OCI-LY7 (cell line): Measurements from ENCODE around the gene TLCD5. TPM values are rescaled to one million over a fixed set of nuclear protein-coding genes. Genes with fewer than 3 reads are reported as not detected.

ENCODE experiments used
- BruUV-seq: library from RNA; stranded (reverse); fragments of 400-500 nt; replicated peaks from 2 replicates; lab custom pipeline; 2021; lab: Mats Ljungman, UMichigan
- CTCF ChIA-PET: fragments of 300-600 bp; sonication (Branson Sonifier 250); formaldehyde crosslinking; loops from one replicate; lab custom pipeline; 2022; ENCODE audit warnings: antibody characterized with exemption; ENCODE audit not compliant: unreplicated experiment; lab: Charles Lee
- POLR2A ChIA-PET: fragments of 300-600 bp; sonication (Branson Sonifier 250); formaldehyde crosslinking; loops from one replicate; lab custom pipeline; 2022; ENCODE audit warnings: antibody characterized with exemption; lab: Charles Lee
- DNase-seq: peaks from one replicate; pipeline ENCODE4 v3.0.0-alpha.2; 2015; ENCODE audit warnings: low spot score
- H2AFZ ChIP-seq: fragments of 200-600 bp; sonication (generic), shearing (Covaris generic); 2 replicates; pipeline ENCODE4 v1.6.1; 2014; ENCODE audit warnings: mild to moderate bottlenecking, antibody characterized with exemption, low read length, moderate library complexity
- H3K27ac ChIP-seq: fragments of 200-600 bp; sonication (generic); 2 replicates; pipeline ENCODE4 v1.5.1; 2014; ENCODE audit warnings: mixed run types, low read depth, mild to moderate bottlenecking, moderate library complexity, low read length, inconsistent platforms; ENCODE audit not compliant: poor library complexity, severe bottlenecking
- H3K36me3 ChIP-seq: fragments of 200-600 bp; sonication (generic); 2 replicates; pipeline ENCODE4 v1.6.1; 2014; ENCODE audit warnings: mild to moderate bottlenecking, antibody characterized with exemption, low read length, moderate library complexity, mixed read lengths; ENCODE audit not compliant: insufficient read depth
- H3K4me1 ChIP-seq: fragments of 200-600 bp; sonication (generic); 2 replicates; pipeline ENCODE4 v1.5.1; 2014; ENCODE audit warnings: mild to moderate bottlenecking, low read length; ENCODE audit not compliant: insufficient read depth, poor library complexity, severe bottlenecking
- H3K4me2 ChIP-seq: fragments of 200-600 bp; sonication (generic); 2 replicates; pipeline ENCODE4 v1.6.1; 2014; ENCODE audit warnings: mild to moderate bottlenecking, low read length
- H3K4me3 ChIP-seq: fragments of 200-600 bp; sonication (generic); 2 replicates; pipeline ENCODE4 v1.5.1; 2014; ENCODE audit warnings: mild to moderate bottlenecking, low read depth, low read length; ENCODE audit not compliant: poor library complexity, severe bottlenecking
- H3K79me2 ChIP-seq: fragments of 200-600 bp; sonication (generic); 2 replicates; pipeline ENCODE4 v1.6.1; 2016; ENCODE audit warnings: low read depth, mild to moderate bottlenecking, low read length, moderate library complexity, mixed read lengths; ENCODE audit not compliant: insufficient read depth
- H3K9me2 ChIP-seq: fragments of 200-600 bp; sonication (generic); 2 replicates; pipeline ENCODE4 v1.6.1; 2016; ENCODE audit warnings: mild to moderate bottlenecking, low read length, mixed read lengths; ENCODE audit not compliant: insufficient read depth
- H3K9me3 ChIP-seq: fragments of 200-600 bp; sonication (generic); 2 replicates; pipeline ENCODE4 v1.6.1; 2014; ENCODE audit warnings: mild to moderate bottlenecking, mixed run types, low read length, mixed read lengths
- H4K20me1 ChIP-seq: fragments of 200-600 bp; sonication (generic); 2 replicates; pipeline ENCODE4 v1.6.1; 2014; ENCODE audit warnings: mild to moderate bottlenecking, antibody characterized with exemption, low read length, moderate library complexity, mixed read lengths; ENCODE audit not compliant: insufficient read depth
- EZH2phosphoT487 ChIP-seq: fragments of 200-600 bp; sonication (generic); IDR thresholded peaks from 2 replicates; pipeline ENCODE4 v1.6.1; 2018; ENCODE audit warnings: low read depth, borderline replicate concordance, mild to moderate bottlenecking, mixed run types, antibody characterized with exemption, low read length, moderate library complexity, mixed read lengths
- intact Hi-C: fragments of 100-400 bp; cut with micrococcal nuclease; formaldehyde crosslinking; loops from one replicate; pipeline ENCODE4 v1.10.0; 2022; ENCODE audit not compliant: unreplicated experiment
- total RNA-seq, 2 experiments: library from RNA; depleted of rRNA in 1 of 2; stranded (reverse); fragments of >200 nt in 1 of 2; shearing (Covaris generic) in 1 of 2; gene quantifications; 2 replicates each; pipeline ENCODE4 v1.2.3, GENCODE V29; 2014 to 2022
- TF ChIP-seq, protein P1 (sequence below): fragments of 200-600 bp; sonication (generic); conservative IDR thresholded peaks from 2 replicates; pipeline ENCODE4 v1.5.1; 2014; ENCODE audit warnings: mild to moderate bottlenecking, antibody characterized with exemption, low read length, moderate library complexity, mixed read lengths

The TLCD5 gene
- total RNA-seq, 2 experiments from 2014 or later = 0.60 TPM; not detected in 1

DNA sequence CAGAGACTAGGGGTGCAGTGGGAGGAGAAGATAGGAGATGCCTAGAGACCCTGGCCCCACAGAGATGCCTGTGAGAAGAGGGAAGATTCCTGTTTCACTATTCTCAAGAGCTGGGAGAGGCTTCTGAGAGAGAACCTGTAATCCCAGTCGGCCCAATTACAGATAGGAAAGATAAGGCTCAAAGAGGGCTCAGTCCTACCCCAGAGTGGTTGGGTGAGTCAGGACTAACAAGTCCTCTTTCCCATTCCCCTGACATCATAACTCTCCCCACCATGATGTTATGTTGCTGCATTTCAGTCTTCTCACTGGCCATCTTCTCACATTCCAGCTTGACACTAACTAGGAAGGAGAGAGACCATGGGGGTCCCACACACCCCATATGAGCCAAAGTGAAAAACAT is 29.0 kb downstream of the TLCD5 start:
- H4K20me1 ChIP-seq = peaks cover 19% of the 10 kb centered on the region
- CTCF ChIA-PET = no interaction called here

GRCh38 chr11:120354779-120355178 is 29.7 kb downstream of the TLCD5 start:
- Histone ChIP-seq H4K20me1 (peaks cover 14% of the 10 kb centered on the region; the same call in 1 of the 2 replicates), H3K36me3 (no peaks in the 10 kb centered on the region), H3K79me2 (no peaks in the 10 kb centered on the region), H3K9me3 (no peaks in the 10 kb centered on the region), H2AFZ (no peak overlapping the region), H3K9me2 (no peaks in the 10 kb centered on the region), H3K4me3 (no peak overlapping the region), H3K4me2 (no peak overlapping the region), H3K4me1 (no peaks in the 10 kb centered on the region), H3K27ac (no peak overlapping the region)
- BruUV-seq = no TSS peak
- TF ChIP-seq, protein P1, sequence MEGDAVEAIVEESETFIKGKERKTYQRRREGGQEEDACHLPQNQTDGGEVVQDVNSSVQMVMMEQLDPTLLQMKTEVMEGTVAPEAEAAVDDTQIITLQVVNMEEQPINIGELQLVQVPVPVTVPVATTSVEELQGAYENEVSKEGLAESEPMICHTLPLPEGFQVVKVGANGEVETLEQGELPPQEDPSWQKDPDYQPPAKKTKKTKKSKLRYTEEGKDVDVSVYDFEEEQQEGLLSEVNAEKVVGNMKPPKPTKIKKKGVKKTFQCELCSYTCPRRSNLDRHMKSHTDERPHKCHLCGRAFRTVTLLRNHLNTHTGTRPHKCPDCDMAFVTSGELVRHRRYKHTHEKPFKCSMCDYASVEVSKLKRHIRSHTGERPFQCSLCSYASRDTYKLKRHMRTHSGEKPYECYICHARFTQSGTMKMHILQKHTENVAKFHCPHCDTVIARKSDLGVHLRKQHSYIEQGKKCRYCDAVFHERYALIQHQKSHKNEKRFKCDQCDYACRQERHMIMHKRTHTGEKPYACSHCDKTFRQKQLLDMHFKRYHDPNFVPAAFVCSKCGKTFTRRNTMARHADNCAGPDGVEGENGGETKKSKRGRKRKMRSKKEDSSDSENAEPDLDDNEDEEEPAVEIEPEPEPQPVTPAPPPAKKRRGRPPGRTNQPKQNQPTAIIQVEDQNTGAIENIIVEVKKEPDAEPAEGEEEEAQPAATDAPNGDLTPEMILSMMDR = no peak
- TF ChIP-seq EZH2phosphoT487 = no peak
- DNase-seq = no peak
- CTCF ChIA-PET = no interaction called here
- intact Hi-C loops = no loop called here
- POLR2A ChIA-PET = interaction anchor here (0.7 to 1.1 kb wide), 2 partner anchors 18 to 344 kb away, joined by 3 to 4 read pairs; no protein-coding TSS in a partner anchor

More for the DNA sequence above, 29.0 kb downstream of the TLCD5 start:
- Histone ChIP-seq H3K9me2 (no peaks in the 10 kb centered on the region), H3K4me1 (no peaks in the 10 kb centered on the region), H3K79me2 (no peaks in the 10 kb centered on the region), H3K9me3 (no peaks in the 10 kb centered on the region), H3K4me3 (no peak overlapping the region), H2AFZ (no peak overlapping the region), H3K36me3 (no peaks in the 10 kb centered on the region), H3K27ac (no peak overlapping the region), H3K4me2 (no peak overlapping the region)
- POLR2A ChIA-PET = no interaction called here
- intact Hi-C loops = no loop called here
- DNase-seq = no peak
- TF ChIP-seq, protein P1 = no peak
- BruUV-seq = no TSS peak

DNA sequence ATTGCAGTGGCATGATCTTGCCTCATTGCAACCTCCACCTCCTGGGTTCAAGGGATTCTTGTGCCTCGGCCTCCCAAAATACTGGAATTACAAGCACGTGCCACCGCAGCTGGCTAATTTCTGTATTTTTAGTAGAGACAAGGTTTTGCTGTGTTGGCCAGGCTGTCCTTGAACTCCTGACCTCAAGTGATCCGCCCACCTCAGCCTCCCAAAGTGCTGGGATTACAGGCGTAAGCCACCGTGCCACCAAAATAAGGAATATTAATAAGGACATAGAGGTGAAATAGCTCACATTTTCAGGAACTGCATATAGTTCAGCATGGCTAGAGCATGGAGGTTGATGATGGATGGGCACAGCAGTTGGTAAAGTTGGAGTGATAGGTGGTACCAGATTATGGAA is 32.5 kb downstream of the TLCD5 start:
- no TSS peak for BruUV-seq
- Histone ChIP-seq H2AFZ (no peak overlapping the region), H3K9me3 (no peaks in the 10 kb centered on the region), H3K79me2 (no peaks in the 10 kb centered on the region), H3K4me1 (no peaks in the 10 kb centered on the region), H3K9me2 (no peaks in the 10 kb centered on the region), H4K20me1 (peaks cover 6% of the 10 kb centered on the region; the same call in 1 of the 2 replicates), H3K36me3 (no peaks in the 10 kb centered on the region), H3K4me3 (no peak overlapping the region), H3K4me2 (no peak overlapping the region), H3K27ac (no peak overlapping the region)
- DNase-seq = no peak
- intact Hi-C loops = no loop called here
- TF ChIP-seq, protein P1 = no peak
- no peak for TF ChIP-seq EZH2phosphoT487
- ChIA-PET POLR2A (interaction anchor here (0.5 kb wide), 1 partner anchor 341 kb away, joined by 3 read pairs; no protein-coding TSS in a partner anchor), CTCF (no interaction called here)
